ENCODE results near the gene FBXL17.

- TF ChIP-seq, protein P1, sequence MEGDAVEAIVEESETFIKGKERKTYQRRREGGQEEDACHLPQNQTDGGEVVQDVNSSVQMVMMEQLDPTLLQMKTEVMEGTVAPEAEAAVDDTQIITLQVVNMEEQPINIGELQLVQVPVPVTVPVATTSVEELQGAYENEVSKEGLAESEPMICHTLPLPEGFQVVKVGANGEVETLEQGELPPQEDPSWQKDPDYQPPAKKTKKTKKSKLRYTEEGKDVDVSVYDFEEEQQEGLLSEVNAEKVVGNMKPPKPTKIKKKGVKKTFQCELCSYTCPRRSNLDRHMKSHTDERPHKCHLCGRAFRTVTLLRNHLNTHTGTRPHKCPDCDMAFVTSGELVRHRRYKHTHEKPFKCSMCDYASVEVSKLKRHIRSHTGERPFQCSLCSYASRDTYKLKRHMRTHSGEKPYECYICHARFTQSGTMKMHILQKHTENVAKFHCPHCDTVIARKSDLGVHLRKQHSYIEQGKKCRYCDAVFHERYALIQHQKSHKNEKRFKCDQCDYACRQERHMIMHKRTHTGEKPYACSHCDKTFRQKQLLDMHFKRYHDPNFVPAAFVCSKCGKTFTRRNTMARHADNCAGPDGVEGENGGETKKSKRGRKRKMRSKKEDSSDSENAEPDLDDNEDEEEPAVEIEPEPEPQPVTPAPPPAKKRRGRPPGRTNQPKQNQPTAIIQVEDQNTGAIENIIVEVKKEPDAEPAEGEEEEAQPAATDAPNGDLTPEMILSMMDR (IDR thresholded peaks at IDR 0.05; ENCODE audit: insufficient read depth, low read depth, low read length), result no peak
- no peak for TF ChIP-seq EZH2 (IDR thresholded peaks at IDR 0.05; ENCODE audit: insufficient read depth, low read length)
Measured at GRCh38 chr5:108264533-108264932, 117.4 kb downstream of the FBXL17 start.
